ENCODE data around the gene SORBS2.

The SORBS2 gene

DNA sequence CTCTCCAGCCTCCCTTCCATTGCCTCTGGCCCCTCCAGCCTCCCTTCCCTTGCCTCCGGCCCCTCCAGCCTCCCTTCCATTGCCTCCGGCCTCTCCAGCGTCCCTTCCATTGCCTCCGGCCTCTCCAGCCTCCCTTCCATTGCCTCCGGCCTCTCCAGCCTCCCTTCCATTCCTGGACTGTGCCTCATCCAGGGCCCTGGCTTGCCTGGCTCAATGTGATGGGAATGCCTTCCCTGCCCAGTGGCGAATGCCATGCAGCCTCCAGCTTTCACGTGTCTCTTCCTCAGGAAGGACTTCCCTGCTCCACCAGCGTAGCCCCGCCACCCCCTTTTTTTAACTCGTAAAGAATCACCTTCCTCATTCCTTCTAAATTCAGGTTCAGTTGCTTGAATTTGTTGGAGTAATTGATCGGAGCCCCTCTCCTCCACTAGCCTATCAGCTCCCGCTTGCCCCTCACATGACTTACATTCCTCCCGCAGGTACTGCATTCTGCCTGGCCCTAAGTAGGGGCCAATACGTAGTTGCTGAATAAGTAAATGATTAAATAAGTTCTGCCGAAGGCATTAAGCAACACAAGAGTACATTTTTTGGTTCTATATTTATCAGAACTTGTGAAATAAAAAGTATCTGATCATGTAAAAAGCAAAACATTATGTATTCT, 30.3 kb downstream of the SORBS2 start:
- DNase-seq = no peak
- in situ Hi-C loops (cut with MboI; ENCODE audit: low pct_unique_long_range_greater_than_20kb, low sequenced_read_pairs) = no loop called here

- DNase-seq = no peak
- in situ Hi-C loops (cut with MboI; ENCODE audit: low pct_unique_long_range_greater_than_20kb, low sequenced_read_pairs) = no loop called here
These were observed 31.5 kb downstream of the SORBS2 start for GRCh38 chr4:185780472-185780871.

- no peak for DNase-seq
- in situ Hi-C loops (cut with MboI; ENCODE audit: low pct_unique_long_range_greater_than_20kb, low sequenced_read_pairs) = no loop called here
These were observed 32.5 kb downstream of the SORBS2 start for GRCh38 chr4:185779517-185779916.

DNA sequence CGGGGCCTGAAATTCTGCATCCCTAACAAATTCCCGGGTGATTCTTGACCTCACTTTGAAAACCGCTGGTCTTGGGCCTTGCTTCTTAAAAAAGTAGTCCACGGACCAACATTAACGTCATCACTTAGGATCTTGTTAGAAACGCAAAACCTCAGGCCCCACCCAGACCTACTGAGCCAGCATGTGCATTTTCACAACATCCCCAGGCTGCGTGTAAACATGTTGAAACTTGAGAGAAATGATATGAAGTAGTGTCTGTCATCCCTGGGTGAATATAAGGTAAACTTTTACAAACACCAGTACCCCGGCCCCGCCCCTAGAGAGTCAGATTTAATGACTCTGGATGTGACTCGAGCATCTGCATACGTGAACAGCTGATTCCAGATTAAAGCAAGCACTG, 33.7 kb downstream of the SORBS2 start:
- DNase-seq = no peak
- in situ Hi-C loops (cut with MboI; ENCODE audit: low pct_unique_long_range_greater_than_20kb, low sequenced_read_pairs) = no loop called here

DNA sequence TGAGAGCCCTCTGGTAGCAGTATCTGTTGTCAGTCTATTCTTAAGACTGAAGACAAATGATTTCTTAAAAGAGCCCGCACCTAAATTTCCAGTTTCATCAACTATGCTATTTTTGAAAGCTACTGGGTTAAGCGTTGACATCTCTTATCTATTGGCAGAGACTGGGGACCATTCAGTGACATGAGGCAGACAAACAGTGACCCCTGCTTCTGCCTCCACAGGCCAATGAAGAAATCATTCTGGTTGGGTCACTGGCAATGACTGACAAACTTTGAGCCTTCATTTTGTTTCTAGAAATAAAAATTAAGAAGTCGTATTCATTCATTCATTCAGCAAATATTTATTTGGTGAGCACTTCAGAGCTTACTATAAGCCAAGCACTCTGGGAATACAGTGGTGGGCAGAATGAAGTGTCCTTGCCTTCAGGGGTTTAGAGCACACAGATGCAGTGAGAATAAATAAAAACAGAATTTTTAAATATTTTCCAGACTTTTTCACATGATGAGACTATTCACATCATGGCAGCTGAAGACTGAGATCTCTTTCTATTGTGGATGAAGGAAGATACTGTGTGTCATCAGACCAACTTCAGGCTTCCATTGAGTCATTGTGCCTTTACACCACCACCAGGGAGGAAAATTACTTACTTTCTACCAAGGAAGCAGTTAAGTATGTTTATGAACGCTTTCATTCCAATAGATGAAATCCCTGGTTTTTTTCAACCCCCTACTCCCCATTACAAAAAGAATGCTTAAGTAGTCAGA, 36.0 kb downstream of the SORBS2 start:
- no peak for DNase-seq
- in situ Hi-C loops (cut with MboI; ENCODE audit: low pct_unique_long_range_greater_than_20kb, low sequenced_read_pairs) = no loop called here

DNA sequence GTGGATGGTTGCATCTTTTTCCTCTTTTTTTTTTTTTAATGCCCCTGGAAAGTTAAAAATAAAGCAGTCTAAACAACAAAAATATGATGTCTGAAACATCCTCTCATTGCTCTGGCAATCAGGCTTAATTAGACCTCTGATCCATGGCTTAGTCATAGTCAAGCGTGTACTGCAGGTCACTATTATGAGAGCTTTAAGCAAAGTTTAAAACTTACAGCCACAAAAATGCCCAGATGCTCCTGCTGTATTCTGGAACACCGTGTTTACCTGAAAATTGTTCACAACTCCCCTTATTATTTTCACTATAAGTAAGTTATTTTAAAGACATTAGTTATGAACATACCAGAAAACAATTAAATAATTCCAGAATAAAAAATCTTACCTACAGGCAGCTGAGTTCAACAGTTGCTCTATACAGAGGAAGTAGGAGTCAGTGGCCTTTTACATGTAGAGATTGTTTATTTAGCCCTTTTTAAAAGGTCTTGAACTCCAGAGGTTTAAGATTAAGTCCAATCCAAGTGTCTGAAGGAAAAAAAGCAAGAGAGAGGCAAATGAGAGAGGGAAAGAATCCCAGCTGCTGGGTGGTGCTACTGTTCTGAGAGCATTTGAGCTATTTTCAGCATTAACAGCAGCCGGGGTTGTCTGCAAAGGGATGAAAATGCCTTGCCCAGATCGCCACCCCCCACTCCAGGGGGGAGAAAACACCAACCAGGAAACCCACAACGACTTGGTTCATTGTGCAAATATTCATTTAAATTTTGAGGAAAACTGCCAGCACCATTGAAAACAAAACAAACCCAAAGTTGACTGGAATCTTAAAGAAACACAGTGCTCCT, 36.9 kb downstream of the SORBS2 start:
- in situ Hi-C loops (cut with MboI; ENCODE audit: low pct_unique_long_range_greater_than_20kb, low sequenced_read_pairs) = no loop called here
- no peak for DNase-seq

DNA sequence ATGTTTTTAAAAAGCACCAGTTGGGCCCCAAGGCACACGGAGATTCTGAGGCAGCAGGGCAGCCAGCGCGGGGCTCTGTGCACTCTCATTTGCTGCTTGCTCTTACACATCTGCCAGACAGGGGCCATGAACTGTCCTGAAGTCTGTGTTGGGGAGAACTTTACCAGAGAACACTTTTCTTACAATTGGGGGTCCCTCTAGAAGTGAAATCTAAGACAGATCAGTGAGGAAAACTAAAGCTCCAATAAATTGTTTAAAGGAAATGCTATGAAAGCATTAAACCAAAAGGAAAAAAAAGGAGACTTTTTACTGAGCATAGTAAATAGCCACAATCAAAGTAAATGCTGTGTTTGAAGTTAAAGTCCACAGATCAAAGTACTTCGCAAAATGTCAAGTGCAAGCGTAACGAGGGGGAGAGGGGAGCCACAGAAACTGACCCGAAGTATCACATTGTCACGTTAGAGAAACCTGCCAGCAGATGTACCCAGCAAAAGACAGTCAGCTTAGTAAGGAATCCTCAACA, 37.8 kb downstream of the SORBS2 start:
- in situ Hi-C loops (cut with MboI; ENCODE audit: low pct_unique_long_range_greater_than_20kb, low sequenced_read_pairs) = no loop called here
- DNase-seq = no peak

- DNase-seq = no peak
- in situ Hi-C loops (cut with MboI; ENCODE audit: low pct_unique_long_range_greater_than_20kb, low sequenced_read_pairs) = no loop called here
These were observed 38.6 kb downstream of the SORBS2 start for GRCh38 chr4:185773419-185773818.

DNA sequence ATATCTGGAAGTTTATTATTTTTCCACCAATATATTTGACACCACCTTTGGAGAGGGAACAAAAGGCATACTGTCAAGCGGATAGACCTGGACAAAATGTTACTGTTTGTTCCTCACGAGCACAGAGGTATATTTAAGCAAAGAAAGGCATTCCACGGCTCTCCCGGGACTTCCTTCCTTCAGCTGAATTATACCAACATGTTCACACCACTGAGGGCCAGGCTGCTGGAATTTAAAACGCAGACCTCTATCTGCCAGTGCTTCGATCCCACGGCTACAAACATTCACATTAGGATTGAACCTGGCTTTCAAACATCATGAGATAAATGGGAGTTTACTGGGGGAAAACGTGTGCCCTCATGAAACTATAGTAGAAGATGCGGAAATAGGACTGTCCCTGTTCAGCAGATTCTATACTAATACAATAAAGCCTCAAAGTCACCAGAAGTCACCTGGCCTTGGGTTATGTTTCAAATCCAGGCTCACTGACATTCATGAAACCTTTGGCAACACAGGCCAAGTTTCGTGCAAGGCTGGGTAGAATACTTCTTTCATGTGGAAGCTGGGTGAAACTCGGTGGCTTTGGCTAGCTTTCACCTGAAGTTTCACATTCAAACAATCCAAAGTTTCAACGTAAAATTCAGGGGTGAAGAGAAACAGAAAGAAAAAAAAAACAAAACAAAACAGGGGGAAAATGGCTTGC, 39.5 kb downstream of the SORBS2 start:
- no peak for DNase-seq
- in situ Hi-C loops (cut with MboI; ENCODE audit: low pct_unique_long_range_greater_than_20kb, low sequenced_read_pairs) = no loop called here

DNA sequence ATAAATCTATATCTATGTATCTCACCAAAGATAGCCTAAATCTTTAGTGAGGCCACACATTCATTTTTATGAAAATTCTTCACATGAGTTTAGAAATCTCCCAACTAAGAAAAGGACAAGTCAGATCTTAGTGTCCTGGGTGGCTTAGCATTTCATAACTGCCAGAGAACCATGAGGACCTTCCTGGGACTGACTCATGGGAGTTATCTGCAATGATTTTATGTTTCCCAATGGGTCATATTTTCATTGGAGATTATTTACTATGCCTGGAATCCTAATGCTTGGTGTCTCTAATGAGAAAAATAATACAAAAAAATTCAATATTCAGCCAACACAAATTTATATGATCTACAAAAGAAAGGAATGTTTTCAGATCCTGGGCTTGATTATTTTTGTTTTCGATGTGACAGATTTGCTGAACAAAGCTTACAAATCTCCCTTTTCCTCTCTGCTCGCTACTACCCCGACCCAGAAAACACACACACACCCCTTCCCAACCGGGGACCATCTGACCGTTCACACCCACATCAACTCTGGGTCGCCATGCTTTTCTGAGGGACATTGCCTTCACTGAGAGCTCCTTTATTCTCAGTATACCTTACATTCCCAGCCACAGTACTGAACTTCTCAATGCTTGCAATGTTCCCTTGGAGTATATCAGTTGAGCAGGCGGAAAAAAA, 40.1 kb downstream of the SORBS2 start:
- in situ Hi-C loops (cut with MboI; ENCODE audit: low pct_unique_long_range_greater_than_20kb, low sequenced_read_pairs) = no loop called here
- no peak for DNase-seq

- in situ Hi-C loops (cut with MboI; ENCODE audit: low pct_unique_long_range_greater_than_20kb, low sequenced_read_pairs) = no loop called here
These were observed 44.5 kb downstream of the SORBS2 start for GRCh38 chr4:185767528-185767927.

DNA sequence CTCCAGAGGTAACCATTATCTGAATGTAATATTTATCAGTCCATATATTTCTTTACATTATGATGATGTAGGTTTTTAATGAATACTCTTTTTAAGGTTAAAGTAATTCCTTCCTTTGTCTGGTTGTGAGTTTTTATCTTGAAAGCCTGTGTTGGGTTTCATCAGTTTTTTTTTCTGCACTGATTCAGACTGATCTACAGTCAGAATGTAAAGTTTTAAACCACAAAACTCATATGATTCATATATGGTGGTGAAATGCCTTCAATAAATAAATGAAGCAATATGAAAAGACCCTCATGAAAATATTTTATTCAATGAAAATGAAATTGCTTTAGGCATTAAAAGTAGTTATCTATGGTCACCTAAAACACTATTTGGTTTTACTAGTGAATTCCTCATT, 47.1 kb downstream of the SORBS2 start:
- in situ Hi-C loops (cut with MboI; ENCODE audit: low pct_unique_long_range_greater_than_20kb, low sequenced_read_pairs) = no loop called here
- no peak for DNase-seq

More at GRCh38 chr4:185767528-185767927, 44.5 kb downstream of the SORBS2 start:
- DNase-seq = no peak

GRCh38 chr4:185761352-185762235, 50.4 kb downstream of the SORBS2 start:
- DNase-seq = no peak
- in situ Hi-C loops (cut with MboI; ENCODE audit: low pct_unique_long_range_greater_than_20kb, low sequenced_read_pairs) = no loop called here

DNA sequence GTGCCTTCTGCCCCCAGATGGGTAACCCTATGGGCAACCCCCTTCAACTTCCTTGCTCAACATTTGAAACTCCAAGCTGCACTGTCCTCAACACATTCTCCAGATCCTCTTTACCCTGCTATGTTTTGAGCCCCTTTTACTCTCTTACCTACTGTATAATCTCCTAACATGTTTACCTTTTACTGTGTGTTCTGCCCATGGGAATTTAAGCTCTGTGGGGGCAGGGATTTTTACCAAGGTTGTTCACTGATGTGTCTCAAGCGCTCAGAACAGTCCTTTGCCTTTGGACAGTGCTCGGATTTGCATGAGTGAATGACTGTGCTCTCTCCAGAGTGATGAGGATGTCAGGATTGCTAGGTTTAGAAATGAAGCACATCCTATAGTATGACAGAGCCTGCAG, 53.2 kb downstream of the SORBS2 start:
- in situ Hi-C loops (cut with MboI; ENCODE audit: low pct_unique_long_range_greater_than_20kb, low sequenced_read_pairs) = no loop called here
- DNase-seq = no peak

DNA sequence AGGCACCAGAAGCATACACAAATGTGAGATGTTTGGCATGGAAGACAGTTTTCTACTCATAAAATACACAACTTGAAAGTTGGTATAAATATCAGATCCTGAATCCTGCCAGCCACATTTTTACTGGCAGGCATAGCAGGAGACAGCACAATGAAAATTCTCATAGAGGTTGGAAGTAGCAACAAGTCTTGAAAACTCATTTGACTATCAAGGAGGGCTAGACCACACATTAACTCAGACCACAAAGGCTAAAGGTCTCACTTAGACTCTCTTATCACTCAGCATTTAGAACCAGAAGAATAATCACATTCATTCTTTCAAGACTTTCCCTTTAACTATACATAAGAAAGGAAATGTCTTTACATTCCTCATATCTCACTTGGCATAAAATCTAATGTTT, 56.5 kb downstream of the SORBS2 start:
- DNase-seq = no peak
- in situ Hi-C loops (cut with MboI; ENCODE audit: low pct_unique_long_range_greater_than_20kb, low sequenced_read_pairs) = no loop called here

DNA sequence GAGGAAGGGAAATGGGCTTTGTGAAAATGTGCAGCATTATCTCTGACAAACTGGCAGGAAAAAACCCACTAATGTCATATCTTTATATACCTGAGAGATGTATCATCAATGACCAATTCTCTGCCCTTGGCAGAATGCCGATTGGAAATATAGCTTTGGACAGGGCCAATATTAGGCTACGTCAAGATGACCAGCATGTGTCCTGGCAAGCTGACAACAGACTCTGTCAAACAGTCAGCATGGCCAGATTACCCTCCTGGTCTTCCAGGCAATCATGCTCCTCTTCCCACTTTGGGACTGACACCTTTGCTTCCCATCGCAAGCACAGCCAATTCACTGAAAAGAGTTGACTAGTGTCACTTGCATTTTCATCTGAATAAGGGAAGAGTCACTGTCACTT, 57.0 kb downstream of the SORBS2 start:
- in situ Hi-C loops (cut with MboI; ENCODE audit: low pct_unique_long_range_greater_than_20kb, low sequenced_read_pairs) = no loop called here
- no peak for DNase-seq

GRCh38 chr4:185752872-185753271, 59.1 kb downstream of the SORBS2 start:
- in situ Hi-C loops (cut with MboI; ENCODE audit: low pct_unique_long_range_greater_than_20kb, low sequenced_read_pairs) = no loop called here
- DNase-seq = no peak

- no peak for DNase-seq
- in situ Hi-C loops (cut with MboI; ENCODE audit: low pct_unique_long_range_greater_than_20kb, low sequenced_read_pairs) = no loop called here
These were observed 62.1 kb downstream of the SORBS2 start for GRCh38 chr4:185749858-185750257.

All from KBM-7 (cell line).